Measurements from ENCODE around the gene SCD5. TPM values are rescaled to one million over a fixed set of nuclear protein-coding genes. Genes with fewer than 3 reads are reported as not detected.

Gene SCD5
- total RNA-seq, 1 experiment from 2014 or later, result 14.9 TPM

DNA sequence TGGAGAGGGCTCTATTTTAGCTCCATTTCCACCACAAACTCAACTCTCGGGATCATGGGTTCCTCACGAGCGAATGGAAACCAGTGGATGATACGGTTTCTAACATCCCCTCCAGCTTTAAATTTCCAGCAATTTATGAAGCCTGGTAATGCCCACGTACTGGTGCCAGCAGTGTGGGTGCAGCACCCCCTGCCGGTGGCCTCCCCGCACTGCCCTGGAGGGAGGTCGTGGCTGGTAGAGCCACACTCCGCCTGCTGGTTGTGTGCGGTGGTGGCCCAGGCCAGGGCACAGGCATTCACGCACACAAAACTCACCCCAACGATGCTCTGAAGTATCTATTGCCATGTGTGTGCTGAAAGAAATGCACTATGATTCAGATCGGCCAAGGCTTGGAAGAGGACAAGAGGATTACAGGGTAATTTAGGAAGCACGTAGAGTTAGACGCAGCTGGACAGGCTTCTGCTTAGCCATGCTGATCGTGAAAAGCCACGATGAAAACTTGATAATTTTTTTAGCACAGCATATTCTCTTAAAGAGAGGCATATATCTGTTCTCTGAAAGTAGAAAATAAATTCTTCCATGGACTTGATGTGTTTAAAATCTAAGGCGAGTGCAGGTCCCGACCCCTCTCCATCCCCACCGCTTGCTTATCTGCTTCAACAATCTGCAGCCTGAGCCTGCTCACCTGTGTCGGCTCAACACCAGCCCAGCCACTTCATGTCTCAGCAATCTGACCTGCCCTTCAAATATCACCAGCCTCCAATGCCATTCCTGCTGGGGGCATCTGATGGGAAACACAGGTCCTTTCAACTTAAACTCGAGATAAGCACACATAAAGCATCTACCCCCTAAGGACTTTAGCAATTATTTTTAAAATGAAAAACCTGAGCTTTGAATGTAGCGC is 59.1 kb downstream of the SCD5 start:
- Histone ChIP-seq H3K4me1 (ENCODE audit: low read length) (peaks cover 23% of the 10 kb centered on the region), H3K79me2 (ENCODE audit: low read length) (no peaks in the 10 kb centered on the region), H3K9me2 (replicated peaks; ENCODE audit: insufficient read depth, low read length) (no peaks in the 10 kb centered on the region), H3K9me3 (ENCODE audit: low read length) (no peaks in the 10 kb centered on the region), H3K9ac (ENCODE audit: low read length) (peak overlapping the region; percentile 42; the same call in 1 of the 2 replicates), H3K27me3 (ENCODE audit: low read length) (no peaks in the 10 kb centered on the region), H2AFZ (ENCODE audit: low read length) (no peak overlapping the region), H4K20me1 (ENCODE audit: insufficient read depth, low read depth, low read length) (no peaks in the 10 kb centered on the region), H3K36me3 (ENCODE audit: insufficient read depth, low read length) (no peaks in the 10 kb centered on the region), H3K27ac (ENCODE audit: low read length) (no peak overlapping the region), H3K4me2 (ENCODE audit: low read depth, low read length, poor library complexity, severe bottlenecking) (peak overlapping the region; percentile 25), H3K4me3 (ENCODE audit: low read length) (no peak overlapping the region)
- peak; percentile 84 for DNase-seq

DNA sequence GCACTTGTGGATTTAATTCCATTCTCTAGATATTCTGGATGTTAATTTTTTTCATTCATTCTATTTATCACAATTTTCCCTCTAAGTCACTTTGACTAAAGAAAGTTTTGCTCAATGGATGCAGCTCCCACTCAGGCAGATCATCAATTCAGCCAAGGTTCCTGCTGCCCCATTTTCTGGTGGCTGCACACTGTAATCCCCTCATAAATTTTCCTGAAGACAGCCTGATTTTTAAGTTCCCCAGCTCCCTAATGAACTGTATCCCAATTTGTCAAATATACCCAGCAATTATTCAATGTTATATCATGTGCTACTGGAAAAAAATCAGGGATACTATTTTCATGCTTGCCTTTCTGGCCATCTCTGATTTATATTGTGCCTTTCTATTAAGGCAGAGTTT is 61.2 kb downstream of the SCD5 start:
- H3K79me2 ChIP-seq (ENCODE audit: low read length), result no peaks in the 10 kb centered on the region
- H2AFZ ChIP-seq (ENCODE audit: low read length), result no peak overlapping the region
- H3K27me3 ChIP-seq (ENCODE audit: low read length), result no peaks in the 10 kb centered on the region
- H3K4me2 ChIP-seq (ENCODE audit: low read depth, low read length, poor library complexity, severe bottlenecking), result no peak overlapping the region
- H3K4me3 ChIP-seq (ENCODE audit: low read length), result no peak overlapping the region
- H3K9me2 ChIP-seq (replicated peaks; ENCODE audit: insufficient read depth, low read length), result no peaks in the 10 kb centered on the region
- H3K4me1 ChIP-seq (ENCODE audit: low read length), result peaks cover 23% of the 10 kb centered on the region
- no peak overlapping the region for H3K27ac ChIP-seq (ENCODE audit: low read length)
- H4K20me1 ChIP-seq (ENCODE audit: insufficient read depth, low read depth, low read length), result no peaks in the 10 kb centered on the region
- no peaks in the 10 kb centered on the region for H3K36me3 ChIP-seq (ENCODE audit: insufficient read depth, low read length)
- H3K9ac ChIP-seq (ENCODE audit: low read length), result no peak overlapping the region
- H3K9me3 ChIP-seq (ENCODE audit: low read length), result no peaks in the 10 kb centered on the region
- DNase-seq, result no peak

DNA sequence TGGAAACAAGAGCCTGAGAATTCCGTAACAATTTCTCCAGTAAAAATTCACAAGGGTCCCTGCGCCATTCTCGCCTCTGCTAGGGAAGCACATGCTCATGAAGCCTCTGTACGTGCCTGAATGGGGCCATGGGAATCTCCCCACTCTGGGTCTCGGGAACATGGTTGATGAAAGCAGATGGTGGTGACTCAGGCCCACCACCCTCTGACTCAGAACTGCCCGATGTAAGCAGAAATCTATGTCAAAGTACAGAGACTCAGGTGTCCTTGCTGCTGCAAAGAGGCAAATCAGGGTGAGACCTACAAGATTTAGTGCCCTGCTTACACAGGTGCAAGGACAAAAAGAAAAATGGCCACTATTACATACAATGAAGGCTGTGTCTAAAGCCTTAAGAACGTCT is 65.0 kb downstream of the SCD5 start:
- Histone ChIP-seq H2AFZ (ENCODE audit: low read length) (no peak overlapping the region), H4K20me1 (ENCODE audit: insufficient read depth, low read depth, low read length) (no peaks in the 10 kb centered on the region), H3K9ac (ENCODE audit: low read length) (no peak overlapping the region), H3K27ac (ENCODE audit: low read length) (no peak overlapping the region), H3K27me3 (ENCODE audit: low read length) (no peaks in the 10 kb centered on the region), H3K4me1 (ENCODE audit: low read length) (peaks cover 3% of the 10 kb centered on the region), H3K36me3 (ENCODE audit: insufficient read depth, low read length) (no peaks in the 10 kb centered on the region), H3K79me2 (ENCODE audit: low read length) (no peaks in the 10 kb centered on the region), H3K9me2 (replicated peaks; ENCODE audit: insufficient read depth, low read length) (no peaks in the 10 kb centered on the region), H3K4me3 (ENCODE audit: low read length) (no peak overlapping the region), H3K9me3 (ENCODE audit: low read length) (no peaks in the 10 kb centered on the region), H3K4me2 (ENCODE audit: low read depth, low read length, poor library complexity, severe bottlenecking) (no peak overlapping the region)
- DNase-seq, result no peak

GRCh38 chr4:82728301-82728700 is 70.3 kb downstream of the SCD5 start:
- Histone ChIP-seq H3K9me2 (replicated peaks; ENCODE audit: insufficient read depth, low read length) (no peaks in the 10 kb centered on the region), H3K27ac (ENCODE audit: low read length) (no peak overlapping the region), H2AFZ (ENCODE audit: low read length) (no peak overlapping the region), H3K9ac (ENCODE audit: low read length) (no peak overlapping the region), H3K4me1 (ENCODE audit: low read length) (no peaks in the 10 kb centered on the region), H3K79me2 (ENCODE audit: low read length) (no peaks in the 10 kb centered on the region), H3K4me3 (ENCODE audit: low read length) (no peak overlapping the region), H3K4me2 (ENCODE audit: low read depth, low read length, poor library complexity, severe bottlenecking) (no peak overlapping the region), H4K20me1 (ENCODE audit: insufficient read depth, low read depth, low read length) (no peaks in the 10 kb centered on the region), H3K36me3 (ENCODE audit: insufficient read depth, low read length) (no peaks in the 10 kb centered on the region), H3K27me3 (ENCODE audit: low read length) (no peaks in the 10 kb centered on the region), H3K9me3 (ENCODE audit: low read length) (no peaks in the 10 kb centered on the region)
- DNase-seq, result no peak

DNA sequence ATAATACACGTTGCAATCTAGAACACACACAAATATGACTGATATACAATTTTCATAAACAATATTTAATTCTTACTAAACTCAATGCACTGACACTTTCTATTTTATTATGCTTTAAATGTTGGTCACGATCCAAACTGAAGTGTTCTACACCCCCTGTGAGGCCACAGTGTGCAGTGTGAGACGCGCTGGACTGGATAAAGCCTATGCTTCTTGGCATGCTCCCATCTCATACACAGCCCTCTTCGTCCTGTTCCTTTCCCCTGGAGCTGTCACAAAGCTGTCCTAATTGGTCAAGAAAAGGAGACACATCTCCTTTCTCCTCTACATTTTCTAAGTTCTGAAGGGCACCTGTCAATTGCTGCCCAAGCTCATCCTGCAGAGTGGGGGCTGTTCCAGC is 72.0 kb downstream of the SCD5 start:
- no peaks in the 10 kb centered on the region for H3K79me2 ChIP-seq (ENCODE audit: low read length)

GRCh38 chr4:82721819-82722423 is 76.7 kb downstream of the SCD5 start:
- no peaks in the 10 kb centered on the region for H3K36me3 ChIP-seq (ENCODE audit: insufficient read depth, low read length)

More for the DNA sequence above, 72.0 kb downstream of the SCD5 start:
- DNase-seq, result no peak
- no peaks in the 10 kb centered on the region for H3K9me2 ChIP-seq (replicated peaks; ENCODE audit: insufficient read depth, low read length)
- H2AFZ ChIP-seq (ENCODE audit: low read length), result no peak overlapping the region
- no peaks in the 10 kb centered on the region for H3K9me3 ChIP-seq (ENCODE audit: low read length)
- no peak overlapping the region for H3K27ac ChIP-seq (ENCODE audit: low read length)
- H3K4me2 ChIP-seq (ENCODE audit: low read depth, low read length, poor library complexity, severe bottlenecking), result no peak overlapping the region
- H3K4me3 ChIP-seq (ENCODE audit: low read length), result no peak overlapping the region
- H3K36me3 ChIP-seq (ENCODE audit: insufficient read depth, low read length), result no peaks in the 10 kb centered on the region
- no peaks in the 10 kb centered on the region for H3K27me3 ChIP-seq (ENCODE audit: low read length)
- H3K4me1 ChIP-seq (ENCODE audit: low read length), result peaks cover 8% of the 10 kb centered on the region
- no peak overlapping the region for H3K9ac ChIP-seq (ENCODE audit: low read length)
- H4K20me1 ChIP-seq (ENCODE audit: insufficient read depth, low read depth, low read length), result no peaks in the 10 kb centered on the region

DNA sequence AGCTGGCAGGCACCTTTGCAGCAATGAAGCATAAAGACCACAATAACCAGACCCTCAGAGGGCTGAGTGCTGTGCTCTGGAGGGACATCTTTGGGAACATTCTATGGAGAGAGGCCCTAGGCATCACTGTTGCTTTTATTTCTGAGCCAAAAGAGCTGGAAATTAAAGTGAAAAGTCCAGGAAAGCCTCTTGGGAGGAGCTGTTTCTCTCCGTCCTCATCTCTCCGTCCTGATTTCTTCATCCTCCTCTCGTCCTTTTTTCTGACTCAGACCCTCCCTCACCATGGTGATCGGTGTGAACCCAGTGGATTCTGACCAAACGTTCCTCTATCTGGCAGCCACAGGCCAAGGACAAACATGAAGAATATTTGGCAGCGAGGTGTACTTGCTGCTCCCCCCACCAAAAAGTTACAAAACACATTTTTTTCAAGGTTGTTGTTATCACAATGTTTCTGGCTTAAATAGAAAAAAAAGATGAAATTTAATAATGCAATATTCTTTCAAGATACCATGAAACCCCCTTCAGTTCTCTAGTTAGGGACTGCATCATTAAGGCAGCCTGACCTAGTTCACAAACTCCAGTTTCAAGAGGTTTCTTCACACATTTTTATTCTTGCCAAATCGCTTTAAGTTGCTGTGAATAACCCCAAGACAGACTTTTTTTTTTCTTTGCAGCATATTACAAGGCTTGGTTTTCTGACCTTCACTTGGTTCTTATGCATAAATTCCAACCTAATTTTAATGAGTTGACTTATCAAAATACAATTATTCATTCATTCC is 80.2 kb downstream of the SCD5 start:
- no peaks in the 10 kb centered on the region for H3K36me3 ChIP-seq (ENCODE audit: insufficient read depth, low read length)
- no peaks in the 10 kb centered on the region for H3K27me3 ChIP-seq (ENCODE audit: low read length)
- no peaks in the 10 kb centered on the region for H3K79me2 ChIP-seq (ENCODE audit: low read length)
- no peak overlapping the region for H3K27ac ChIP-seq (ENCODE audit: low read length)
- H3K4me1 ChIP-seq (ENCODE audit: low read length), result peaks cover 11% of the 10 kb centered on the region
- H3K4me3 ChIP-seq (ENCODE audit: low read length), result no peak overlapping the region
- no peaks in the 10 kb centered on the region for H4K20me1 ChIP-seq (ENCODE audit: insufficient read depth, low read depth, low read length)
- no peak overlapping the region for H3K9ac ChIP-seq (ENCODE audit: low read length)
- no peaks in the 10 kb centered on the region for H3K9me2 ChIP-seq (replicated peaks; ENCODE audit: insufficient read depth, low read length)
- DNase-seq, result no peak
- no peak overlapping the region for H2AFZ ChIP-seq (ENCODE audit: low read length)
- no peak overlapping the region for H3K4me2 ChIP-seq (ENCODE audit: low read depth, low read length, poor library complexity, severe bottlenecking)
- no peaks in the 10 kb centered on the region for H3K9me3 ChIP-seq (ENCODE audit: low read length)

More at GRCh38 chr4:82721819-82722423, 76.7 kb downstream of the SCD5 start:
- no peak overlapping the region for H3K27ac ChIP-seq (ENCODE audit: low read length)
- H2AFZ ChIP-seq (ENCODE audit: low read length), result no peak overlapping the region
- no peaks in the 10 kb centered on the region for H3K79me2 ChIP-seq (ENCODE audit: low read length)
- H4K20me1 ChIP-seq (ENCODE audit: insufficient read depth, low read depth, low read length), result no peaks in the 10 kb centered on the region
- DNase-seq, result peak; percentile 72
- H3K4me3 ChIP-seq (ENCODE audit: low read length), result no peak overlapping the region
- peaks cover 11% of the 10 kb centered on the region for H3K4me1 ChIP-seq (ENCODE audit: low read length)
- H3K9me2 ChIP-seq (replicated peaks; ENCODE audit: insufficient read depth, low read length), result no peaks in the 10 kb centered on the region
- H3K4me2 ChIP-seq (ENCODE audit: low read depth, low read length, poor library complexity, severe bottlenecking), result no peak overlapping the region
- H3K9me3 ChIP-seq (ENCODE audit: low read length), result no peaks in the 10 kb centered on the region
- H3K27me3 ChIP-seq (ENCODE audit: low read length), result no peaks in the 10 kb centered on the region
- no peak overlapping the region for H3K9ac ChIP-seq (ENCODE audit: low read length)
